Effector CD8-positive, alpha-beta T cell (primary cell): ENCODE results near the gene CHST11.

Source experiments
- DNase-seq: peaks from one replicate; lab custom pipeline; 2025; lab: John Stamatoyannopoulos, UW

CHST11 gene

DNA sequence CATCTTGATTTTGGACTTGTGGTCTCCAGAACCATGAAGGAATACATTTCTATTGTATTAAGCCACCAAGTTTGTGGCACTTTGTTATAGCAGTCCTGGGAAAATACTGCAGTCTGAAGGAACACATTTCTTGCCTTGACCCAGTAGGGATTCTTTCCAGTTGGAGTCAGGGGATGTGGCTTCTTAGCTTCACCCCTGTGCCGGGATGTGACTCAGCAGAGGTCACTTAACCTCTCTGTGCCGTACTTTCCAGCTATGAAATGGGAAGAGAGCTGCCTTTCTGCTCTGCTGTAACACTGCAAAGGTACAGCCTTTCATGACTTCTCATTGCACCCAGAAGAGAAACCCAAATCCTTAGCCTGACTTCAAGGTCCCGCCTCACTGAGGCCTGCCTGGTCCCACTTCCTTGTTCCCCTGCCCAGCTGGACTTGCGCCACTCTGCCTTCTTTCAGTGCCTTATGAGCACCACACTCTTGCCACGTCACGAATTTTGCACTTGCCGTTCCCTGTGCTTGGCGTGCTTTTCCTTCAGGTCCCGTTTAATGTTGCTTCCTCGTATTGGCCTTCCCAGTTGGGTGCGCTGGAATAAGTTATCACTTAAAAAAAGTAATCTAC is 24.2 kb downstream of the CHST11 start:
- DNase-seq, result no peak

GRCh38 chr12:104482113-104482512 is 25.4 kb downstream of the CHST11 start:
- DNase-seq, result no peak

DNA sequence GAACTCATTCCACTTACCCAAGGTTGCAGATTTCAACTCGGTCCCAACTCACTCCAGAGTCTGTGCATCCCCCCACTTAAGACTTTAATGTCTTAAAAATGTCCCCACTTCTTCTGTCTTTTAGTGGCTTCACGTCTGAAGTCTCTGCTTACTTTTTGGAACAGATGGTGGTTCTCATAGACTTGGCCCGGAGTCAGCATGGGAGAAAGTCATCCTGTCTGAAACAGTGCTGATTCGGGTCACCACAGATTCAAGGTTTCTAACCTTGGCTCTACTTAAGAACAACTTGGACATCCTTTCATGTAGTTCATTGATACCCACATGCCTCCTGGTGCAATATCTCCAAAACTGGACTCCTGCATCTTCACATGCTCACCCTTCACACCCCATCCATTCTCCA is 26.0 kb downstream of the CHST11 start:
- DNase-seq, result no peak

DNA sequence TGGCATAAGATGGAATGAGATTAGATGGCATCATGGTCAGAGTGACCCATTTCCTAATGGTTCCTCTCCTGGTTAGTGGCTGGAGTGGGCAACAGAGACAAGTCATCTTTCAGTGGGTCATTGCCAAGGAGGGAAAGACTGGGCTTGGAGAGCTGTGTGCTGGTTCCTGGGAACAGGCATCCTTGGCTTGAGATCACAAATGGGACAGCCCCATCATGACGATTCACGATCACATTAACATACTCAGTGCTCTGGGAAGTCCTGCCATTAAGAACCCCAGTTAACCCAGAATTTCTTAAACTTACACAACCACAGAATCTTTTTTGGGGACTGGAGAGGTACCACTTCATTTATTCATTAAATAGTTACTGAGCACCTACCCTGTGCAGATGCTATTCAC is 27.3 kb downstream of the CHST11 start:
- DNase-seq, result no peak

- no peak for DNase-seq
Observed at GRCh38 chr12:104485651-104486362, 29.1 kb downstream of the CHST11 start.

DNA sequence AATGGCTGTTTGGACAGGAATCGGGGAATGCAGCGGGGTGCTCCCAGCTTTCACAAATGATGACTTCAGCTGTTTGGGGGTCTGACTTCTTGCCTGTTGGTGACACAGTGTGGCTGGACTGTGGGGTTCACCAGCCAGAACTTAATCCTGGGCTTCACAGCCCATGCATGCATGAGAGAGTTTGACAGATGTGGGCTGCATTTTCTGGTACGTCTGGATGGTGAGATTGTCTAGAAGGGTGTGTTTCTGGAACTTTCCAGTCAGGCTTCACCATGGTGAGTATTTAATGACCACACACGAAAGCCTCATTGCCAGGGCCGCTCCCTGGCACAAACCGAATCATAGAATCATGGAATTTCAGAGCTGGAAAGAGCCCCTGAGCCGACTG is 29.6 kb downstream of the CHST11 start:
- DNase-seq, result no peak

DNA sequence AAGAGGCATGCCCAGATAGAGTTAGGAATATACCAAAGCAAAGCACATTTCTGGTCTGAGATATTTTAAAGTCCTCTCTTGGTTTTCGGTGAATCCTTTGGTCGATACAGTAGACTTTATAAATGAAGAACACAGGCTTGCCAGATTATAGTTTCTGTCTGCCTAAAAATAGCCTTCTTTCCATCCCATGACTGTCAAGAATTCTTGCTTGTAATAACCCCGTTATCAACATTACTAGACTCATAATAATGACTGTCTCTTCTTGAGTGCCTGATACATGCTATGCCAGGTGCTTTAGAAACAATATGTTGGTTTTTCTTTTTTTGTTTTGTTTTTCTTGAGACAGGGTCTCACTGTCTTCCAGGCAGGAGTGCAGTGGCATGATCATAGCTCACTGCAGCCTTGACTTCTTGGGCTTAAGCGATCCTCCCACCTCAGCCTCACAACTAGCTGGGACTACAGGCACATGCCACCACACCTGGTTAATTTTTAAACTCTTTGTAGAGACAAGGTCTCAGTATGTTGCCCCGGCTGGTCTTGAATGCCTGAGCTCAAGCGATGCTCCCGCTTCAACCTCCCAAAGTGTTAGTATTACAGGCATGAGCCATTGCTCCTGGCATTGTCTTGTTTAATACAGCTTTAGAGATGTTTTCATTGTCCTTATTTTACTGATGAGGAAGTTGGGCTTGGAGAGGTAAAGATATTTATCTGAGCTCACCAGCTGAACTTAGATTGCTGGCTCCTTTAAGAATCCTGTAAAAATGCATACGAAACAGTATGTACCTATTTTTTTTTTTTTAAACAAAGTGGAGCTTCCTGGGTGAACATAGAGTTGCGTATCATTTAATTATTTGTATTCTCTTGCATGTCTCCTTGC is 30.4 kb downstream of the CHST11 start:
- no peak for DNase-seq

GRCh38 chr12:104488374-104488773 is 31.6 kb downstream of the CHST11 start:
- DNase-seq, result no peak

DNA sequence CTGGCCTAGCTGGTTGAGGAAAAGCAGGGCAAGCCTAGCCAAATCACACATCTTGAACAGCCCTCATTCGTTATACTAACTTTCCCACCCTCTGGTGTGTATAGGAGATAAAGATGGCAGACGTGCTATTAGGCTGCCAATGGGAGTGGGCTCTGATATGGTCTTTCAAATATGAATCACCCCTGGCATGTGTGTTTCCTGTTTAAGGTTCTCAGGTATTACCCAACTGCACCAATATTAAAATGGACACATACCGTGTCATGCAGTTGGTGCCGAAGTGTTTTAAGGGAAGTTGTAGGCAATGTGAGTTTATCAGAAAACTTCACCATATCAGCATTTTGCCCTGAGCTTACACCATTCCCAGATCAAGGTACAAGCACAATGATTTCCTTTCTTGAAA is 33.4 kb downstream of the CHST11 start:
- DNase-seq, result no peak

GRCh38 chr12:104490850-104491249 is 34.1 kb downstream of the CHST11 start:
- no peak for DNase-seq

DNA sequence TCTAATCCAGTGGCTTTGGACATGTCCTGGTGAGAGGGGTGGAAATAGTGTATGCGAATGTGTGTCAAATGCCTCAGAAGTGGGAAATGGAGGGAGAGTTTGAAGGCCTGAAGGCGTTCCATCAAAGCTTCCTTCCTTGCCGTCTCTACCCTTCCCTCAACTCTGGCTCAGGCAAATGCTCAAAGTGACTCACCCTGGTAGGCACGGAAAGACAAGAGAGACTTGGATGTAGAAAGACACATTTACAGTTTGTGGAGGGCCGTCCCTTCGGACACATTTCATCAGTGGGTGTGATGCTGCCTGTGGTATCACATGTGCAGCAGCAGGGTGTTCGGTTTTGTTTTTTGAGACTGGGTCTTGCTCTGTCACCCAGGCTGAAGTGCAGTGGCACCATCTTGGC is 36.7 kb downstream of the CHST11 start:
- DNase-seq, result no peak

DNA sequence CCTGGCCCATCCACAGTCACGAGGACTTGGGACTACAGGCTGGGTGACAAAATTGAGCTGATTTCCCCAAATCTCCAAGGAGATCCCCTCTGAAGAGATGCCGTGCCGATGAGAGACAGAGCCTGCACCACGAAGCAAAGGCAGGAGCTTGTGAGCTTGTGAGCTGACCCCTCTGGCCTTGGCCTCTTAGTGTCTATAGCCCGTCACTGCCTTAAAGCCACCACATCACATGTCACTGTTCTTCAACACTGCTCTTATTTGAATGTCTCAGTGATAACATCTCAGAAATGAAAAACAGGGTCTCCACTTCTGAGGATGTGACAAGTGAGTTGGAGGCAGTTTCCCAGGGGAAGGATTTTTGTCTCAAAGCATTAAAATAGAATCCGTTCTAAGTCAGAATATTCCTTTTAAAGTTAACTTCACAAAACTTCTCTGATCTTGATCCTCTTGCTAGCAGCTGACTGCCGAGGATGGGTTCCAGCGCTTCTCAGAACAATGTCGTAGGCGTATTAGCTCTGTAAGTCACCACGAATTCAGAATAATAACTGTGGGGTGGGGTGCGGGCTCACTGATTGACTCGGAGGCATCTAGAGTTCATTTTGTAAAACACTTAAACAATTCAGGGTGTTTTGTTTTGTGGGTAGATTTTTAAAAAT is 37.5 kb downstream of the CHST11 start:
- no peak for DNase-seq

- no peak for DNase-seq
Observed at GRCh38 chr12:104494793-104495158, 38.0 kb downstream of the CHST11 start.

DNA sequence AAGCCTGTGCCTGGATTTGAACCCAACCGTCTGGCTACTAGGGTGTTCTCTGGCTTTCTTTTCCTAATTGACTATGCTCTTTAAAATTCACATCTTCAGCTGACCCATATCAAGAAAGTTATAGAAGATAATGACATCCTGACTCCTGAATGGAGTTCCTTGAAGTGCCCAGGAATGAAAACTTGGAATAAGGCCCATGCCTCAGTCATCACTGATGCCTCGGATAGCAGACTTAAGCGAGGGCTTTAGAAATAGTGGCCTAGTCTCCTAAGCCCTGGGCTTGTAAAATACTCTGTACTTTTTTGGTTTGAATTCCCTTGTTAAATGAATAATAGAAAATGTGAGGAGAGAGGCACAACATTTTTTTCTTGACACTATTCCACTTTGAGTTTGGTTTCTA is 39.0 kb downstream of the CHST11 start:
- DNase-seq, result no peak

DNA sequence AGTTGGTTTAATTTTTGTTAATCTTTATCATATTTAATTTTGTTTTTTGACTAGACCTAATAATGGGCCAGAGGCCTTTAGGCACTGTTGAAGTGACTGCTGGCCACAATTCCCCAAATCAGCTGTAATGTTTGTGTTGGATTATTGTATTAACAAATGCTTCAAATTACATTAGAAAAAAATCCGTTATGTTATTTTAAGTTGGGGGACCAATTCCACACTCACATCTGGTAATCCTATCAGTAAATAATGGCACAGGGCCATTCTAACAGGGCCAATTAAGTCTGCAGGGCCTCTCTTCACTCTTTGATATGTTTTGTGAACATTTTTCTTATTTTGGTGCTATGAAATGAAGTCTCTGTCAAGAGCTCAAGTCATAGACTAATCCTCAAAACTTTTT is 39.6 kb downstream of the CHST11 start:
- no peak for DNase-seq

- DNase-seq, result no peak
Observed at GRCh38 chr12:104498211-104498801, 41.6 kb downstream of the CHST11 start.

DNA sequence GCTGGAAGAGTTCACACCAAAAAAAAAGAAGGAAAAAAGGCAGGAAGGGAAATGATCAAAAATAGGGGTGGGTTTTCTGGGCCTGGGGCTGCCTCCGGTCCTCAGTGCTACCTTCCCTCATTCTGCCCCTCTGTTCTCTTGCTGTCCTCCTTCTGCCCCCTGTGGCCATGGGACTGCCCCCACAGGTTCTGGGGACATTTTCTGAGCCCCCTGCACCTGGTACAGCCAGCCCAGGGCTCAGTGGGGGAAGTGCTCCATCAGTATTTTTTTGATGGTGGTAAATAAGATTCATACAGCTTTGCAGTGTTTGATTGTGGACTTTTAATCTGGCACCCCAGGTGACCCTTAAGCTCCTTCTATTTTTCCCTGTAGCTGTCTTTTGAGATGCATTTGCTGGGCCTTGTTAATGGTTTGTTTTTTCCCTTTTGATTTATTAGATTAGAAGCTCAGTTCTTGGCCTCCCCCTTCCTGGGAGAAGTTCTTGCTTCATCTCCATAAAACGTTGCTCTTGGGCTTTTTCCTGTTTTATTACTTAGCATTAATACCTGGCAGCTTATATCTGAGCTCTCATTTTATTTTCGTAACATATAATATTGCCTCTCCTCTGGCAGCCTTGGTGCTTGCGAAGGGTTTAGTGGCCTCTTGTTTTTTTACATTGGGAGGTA is 43.1 kb downstream of the CHST11 start:
- no peak for DNase-seq

DNA sequence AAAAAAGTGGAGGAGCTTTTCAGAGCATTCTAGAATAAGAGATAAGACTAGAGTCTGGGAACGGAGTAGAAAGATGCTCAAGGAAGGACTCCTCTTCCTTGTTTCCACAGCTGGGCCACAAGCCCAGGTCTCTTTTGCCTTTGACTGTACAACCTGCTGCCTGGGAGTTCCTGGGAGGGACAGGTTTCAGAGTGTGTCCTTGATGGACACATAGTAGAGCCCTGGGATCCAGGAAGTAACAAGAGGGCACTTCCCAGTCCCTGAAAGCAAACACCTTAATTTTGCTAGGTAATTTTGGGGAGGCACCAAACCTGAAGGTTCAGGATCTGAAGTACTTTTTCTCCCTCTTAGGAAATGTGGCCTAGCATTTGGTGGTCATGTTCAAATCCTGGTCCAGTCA is 44.4 kb downstream of the CHST11 start:
- no peak for DNase-seq

DNA sequence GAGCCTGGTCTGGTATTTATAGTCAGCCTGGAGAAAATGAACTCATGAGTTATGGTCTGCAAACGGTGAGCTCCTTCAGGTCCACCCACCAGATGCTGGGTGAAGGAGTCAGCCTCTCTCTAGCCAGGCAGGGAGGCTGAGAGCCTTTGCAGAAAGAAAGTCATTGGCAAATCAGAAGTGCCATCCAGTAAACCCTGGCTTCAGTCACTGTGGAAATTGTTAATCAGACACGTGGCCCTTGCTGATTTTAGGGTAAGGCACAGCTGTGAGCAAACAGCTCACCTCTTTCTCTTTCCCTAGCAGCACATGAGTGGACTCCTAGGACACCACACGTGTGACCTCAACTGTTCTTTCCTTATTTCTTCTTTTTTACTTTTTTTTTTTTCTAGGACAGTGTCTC is 44.9 kb downstream of the CHST11 start:
- DNase-seq, result no peak

- no peak for DNase-seq
Observed at GRCh38 chr12:104502217-104502616, 45.5 kb downstream of the CHST11 start.

DNA sequence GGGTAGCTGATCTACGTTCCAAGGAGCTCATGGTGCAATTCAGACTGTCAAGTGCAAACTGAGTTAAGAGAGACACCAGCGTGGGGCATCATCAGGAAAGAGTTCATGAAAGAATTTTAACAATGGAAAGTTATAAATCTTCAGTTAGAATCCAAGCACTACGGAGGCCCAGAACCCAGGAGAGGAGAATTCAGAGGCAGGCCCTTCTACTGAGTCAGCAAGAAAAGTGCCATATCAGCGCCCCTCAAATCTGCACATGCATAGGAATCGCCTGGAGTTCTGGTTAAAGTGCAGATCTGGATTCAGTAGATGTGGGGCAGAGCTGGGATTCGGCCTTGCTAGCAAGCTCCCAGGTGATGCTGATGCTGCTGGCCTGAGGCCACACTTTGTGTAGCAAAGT is 45.9 kb downstream of the CHST11 start:
- no peak for DNase-seq

DNA sequence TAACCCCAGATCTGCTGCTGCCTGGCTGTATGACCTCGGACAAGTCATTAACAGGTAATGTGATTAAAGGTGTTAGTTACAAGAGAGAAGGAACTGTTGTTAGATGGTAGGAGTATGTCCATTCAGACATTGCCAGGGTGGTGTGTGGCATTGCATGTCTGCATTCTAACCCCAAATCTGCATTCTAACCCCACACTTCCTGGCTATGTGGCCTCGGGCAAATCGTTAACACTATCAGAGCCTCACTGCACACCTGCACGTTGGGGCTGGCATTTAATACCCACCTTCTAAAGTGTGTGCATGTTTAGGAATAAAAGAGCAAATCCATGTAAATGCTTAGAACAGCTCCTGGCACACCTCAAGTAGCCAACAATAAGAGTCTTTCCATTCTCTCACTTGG is 46.4 kb downstream of the CHST11 start:
- DNase-seq, result no peak
